Stomach (tissue), 9 donors: ENCODE data around the gene ABCB9. TPM values are rescaled to one million over a fixed set of nuclear protein-coding genes. Genes with fewer than 3 reads are reported as not detected.

Experiments
- DNase-seq, 2 donors: peaks; one replicate each; pipeline versions ENCODE4 v3.0.0 to v3.0.0-alpha.2; 2013 to 2019
- H3K27ac ChIP-seq, 5 donors: fragments of 200-600 bp in 4 of 5; sonication (generic) in 4 of 5; one replicate each; pipeline ENCODE4 v1.5.1; 2013 to 2019; ENCODE audit warnings: mild to moderate bottlenecking in 1 of 5, moderate library complexity in 1 of 5
- H3K27me3 ChIP-seq, 3 donors: fragments of 200-600 bp; sonication (generic); one replicate each; pipeline ENCODE4 v1.5.1; 2017 to 2019; ENCODE audit warnings: mixed run types in 1 of 3
- H3K36me3 ChIP-seq, 4 donors: fragments of 200-600 bp; sonication (generic); 1 replicate in 3 of 4; 2 replicates in 1 of 4; pipeline ENCODE4 v1.5.1; 2016 to 2019
- H3K4me1 ChIP-seq, 4 donors: fragments of 200-600 bp; sonication (generic); one replicate each; pipeline ENCODE4 v1.5.1; 2016 to 2019
- H3K4me3 ChIP-seq, 4 donors: fragments of 200-600 bp; sonication (generic) in 3 of 4; one replicate each; pipeline ENCODE4 v1.5.1; 2016 to 2019; ENCODE audit warnings: mild to moderate bottlenecking in 1 of 4
- H3K9me3 ChIP-seq, 4 donors: fragments of 200-600 bp; sonication (generic); one replicate each; pipeline ENCODE4 v1.5.1; 2016 to 2019
- EP300 ChIP-seq: sonication (generic); formaldehyde crosslinking; IDR thresholded peaks from one replicate; pipeline ENCODE4 v1.6.1; 2017; ENCODE audit warnings: antibody characterized with exemption
- POLR2A ChIP-seq, 4 donors: fragments of 450-650 bp; IDR thresholded peaks; one replicate each; pipeline ENCODE4 v1.6.1; 2016; ENCODE audit warnings: antibody characterized with exemption in 4 of 4, control low read depth in 2 of 4, mild to moderate bottlenecking in 1 of 4, moderate library complexity in 1 of 4
- POLR2AphosphoS5 ChIP-seq, 3 donors: sonication (generic); formaldehyde crosslinking; IDR thresholded peaks; one replicate each; pipeline ENCODE4 v1.6.1; 2016; ENCODE audit warnings: antibody characterized with exemption in 3 of 3
- WGBS, 5 donors: extraction: QIAGEN DNeasy Blood & Tissue Kit in 3 of 5; methylation state at CpG; one replicate each; pipeline versions ENCODE4 v1.1.5 to v1.1.7; 2013 to 2018; 5-methylcytosine and 5-hydroxymethylcytosine counted together
- intact Hi-C: fragments of 100-400 bp; cut with DNase I; formaldehyde crosslinking; loops from one replicate; pipeline ENCODE4 v1.15.1; 2023; ENCODE audit warnings: low total_unique reads
- polyA plus RNA-seq, 3 donors: library from polyadenylated mRNA; stranded (reverse); fragments of 200-250 nt; gene quantifications; one replicate each; pipeline ENCODE4 v1.2.3, GENCODE V29; 2013
- total RNA-seq, 5 donors: library from RNA; depleted of rRNA; stranded (reverse); fragments of >200 nt; gene quantifications; one replicate each; pipeline versions ENCODE4 v1.1.0 to v1.2.3, GENCODE V29; 2014 to 2016
- TF ChIP-seq, protein P1 (sequence below), 7 experiments: fragments of 450-650 bp in 4 of 7; fragments of 200-600 bp in 3 of 7; sonication (generic) in 3 of 7; IDR thresholded peaks; one replicate each; pipeline ENCODE4 v1.5.1; 2016 to 2019; ENCODE audit warnings: antibody characterized with exemption in 7 of 7, control low read depth in 2 of 7, mild to moderate bottlenecking in 1 of 7
- donor health status: healthy with polysubstance abuse.
- donor health status: Bipolar disorder and iron deficiency.
- donor health status: healthy.

ABCB9 gene
- total and polyA plus RNA-seq, 8 donors = 1.2 to 29.5 (median 2.2) TPM; not detected in 1

DNA sequence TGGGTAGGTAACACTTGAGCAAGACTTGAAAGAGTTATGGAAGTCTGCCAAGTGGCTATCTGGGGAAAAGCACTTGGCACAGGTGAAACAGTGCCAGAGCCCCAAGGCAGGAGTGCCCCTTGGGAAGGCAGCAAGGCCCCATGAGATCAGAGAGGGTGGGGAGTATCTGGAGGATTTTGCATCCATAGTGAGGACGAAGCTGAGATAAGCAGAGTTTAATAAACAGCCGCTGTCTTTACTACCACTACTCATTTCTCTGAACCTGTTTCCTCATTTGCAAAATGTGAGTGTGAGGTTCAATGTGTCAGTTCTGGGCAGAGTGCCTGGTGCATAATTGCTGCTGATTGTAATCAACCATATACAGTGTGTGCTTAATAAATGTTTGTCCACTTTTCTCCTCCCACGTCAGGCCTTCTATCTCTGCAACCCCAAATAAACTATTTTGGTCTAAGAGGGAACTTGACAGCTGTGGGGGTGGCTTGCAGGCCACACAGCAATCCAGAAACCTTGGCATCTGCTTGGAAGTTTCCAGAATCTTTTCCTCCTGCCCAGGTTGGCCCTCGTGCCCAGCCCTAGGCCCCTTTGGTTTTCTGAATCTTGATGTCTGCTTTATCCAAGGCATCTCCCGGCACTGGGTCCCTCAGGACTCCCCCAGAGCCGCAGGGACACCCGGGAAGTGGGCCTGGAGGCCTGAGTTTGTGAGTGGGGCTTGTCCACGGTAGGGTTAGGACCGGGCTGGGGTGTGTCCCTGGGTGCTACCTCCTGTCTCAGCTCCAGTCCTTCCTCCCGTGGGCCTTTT, 4.5 kb downstream of the ABCB9 start:
- intact Hi-C loops = no loop called here
- Histone ChIP-seq H3K27me3 (no peaks in the 10 kb centered on the region), H3K4me3 (no peak overlapping the region), H3K9me3 (no peaks in the 10 kb centered on the region), H3K4me1 (peaks cover 27 to 59% (median 52%) of the 10 kb centered on the region in 4 donors), H3K36me3 (peaks cover 5 to 28% (median 13%) of the 10 kb centered on the region in 4 donors), H3K27ac (peak overlapping the region; percentile 57 to 89 (median 74))
- TF ChIP-seq POLR2AphosphoS5 (IDR thresholded peaks at IDR 0.05) = peak in 2 of 3 donors; percentile 29 to 43
- no peak for TF ChIP-seq EP300
- TF ChIP-seq POLR2A (IDR thresholded peaks at IDR 0.05) = no peak
- TF ChIP-seq, protein P1, sequence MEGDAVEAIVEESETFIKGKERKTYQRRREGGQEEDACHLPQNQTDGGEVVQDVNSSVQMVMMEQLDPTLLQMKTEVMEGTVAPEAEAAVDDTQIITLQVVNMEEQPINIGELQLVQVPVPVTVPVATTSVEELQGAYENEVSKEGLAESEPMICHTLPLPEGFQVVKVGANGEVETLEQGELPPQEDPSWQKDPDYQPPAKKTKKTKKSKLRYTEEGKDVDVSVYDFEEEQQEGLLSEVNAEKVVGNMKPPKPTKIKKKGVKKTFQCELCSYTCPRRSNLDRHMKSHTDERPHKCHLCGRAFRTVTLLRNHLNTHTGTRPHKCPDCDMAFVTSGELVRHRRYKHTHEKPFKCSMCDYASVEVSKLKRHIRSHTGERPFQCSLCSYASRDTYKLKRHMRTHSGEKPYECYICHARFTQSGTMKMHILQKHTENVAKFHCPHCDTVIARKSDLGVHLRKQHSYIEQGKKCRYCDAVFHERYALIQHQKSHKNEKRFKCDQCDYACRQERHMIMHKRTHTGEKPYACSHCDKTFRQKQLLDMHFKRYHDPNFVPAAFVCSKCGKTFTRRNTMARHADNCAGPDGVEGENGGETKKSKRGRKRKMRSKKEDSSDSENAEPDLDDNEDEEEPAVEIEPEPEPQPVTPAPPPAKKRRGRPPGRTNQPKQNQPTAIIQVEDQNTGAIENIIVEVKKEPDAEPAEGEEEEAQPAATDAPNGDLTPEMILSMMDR (IDR thresholded peaks at IDR 0.05) = no peak
- DNase-seq = peak in 1 of 2 donors; percentile 85
- WGBS, 5 donors = 39 to 55% (median 48%) methylated on average over 7 to 10 of the region's 10 CpGs

DNA sequence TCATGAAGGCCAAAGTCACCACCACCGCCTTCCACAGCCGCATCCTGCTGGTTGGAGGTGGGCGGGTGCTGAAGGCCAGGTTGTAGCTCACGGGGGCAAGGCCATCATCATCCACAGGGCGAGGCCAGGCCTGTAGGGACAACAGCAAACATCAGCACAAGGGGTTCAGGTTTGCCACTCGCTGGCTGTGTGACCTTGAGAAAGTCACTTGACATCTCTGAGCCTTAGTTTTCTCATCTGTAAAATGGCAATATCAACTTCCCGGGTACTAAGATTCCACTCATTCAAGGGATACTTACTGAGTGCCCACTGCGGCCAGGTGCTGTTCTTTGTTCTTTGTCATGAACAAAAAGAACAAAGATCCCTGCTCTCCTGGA, 6.1 kb downstream of the ABCB9 start:
- Histone ChIP-seq H3K27me3 (no peaks in the 10 kb centered on the region), H3K27ac (no peak overlapping the region), H3K4me3 (no peak overlapping the region), H3K4me1 (peaks cover 18 to 44% (median 37%) of the 10 kb centered on the region in 4 donors), H3K9me3 (no peaks in the 10 kb centered on the region), H3K36me3 (peaks cover 5 to 35% (median 13%) of the 10 kb centered on the region in 4 donors)
- TF ChIP-seq, protein P1 (IDR thresholded peaks at IDR 0.05) = no peak
- TF ChIP-seq POLR2A (IDR thresholded peaks at IDR 0.05) (no peak), EP300 (no peak), POLR2AphosphoS5 (IDR thresholded peaks at IDR 0.05) (no peak)
- WGBS, 5 donors = 92 to 98% (median 95%) methylated on average over 6 to 8 of the region's 8 CpGs
- no peak for DNase-seq
- intact Hi-C loops = no loop called here

DNA sequence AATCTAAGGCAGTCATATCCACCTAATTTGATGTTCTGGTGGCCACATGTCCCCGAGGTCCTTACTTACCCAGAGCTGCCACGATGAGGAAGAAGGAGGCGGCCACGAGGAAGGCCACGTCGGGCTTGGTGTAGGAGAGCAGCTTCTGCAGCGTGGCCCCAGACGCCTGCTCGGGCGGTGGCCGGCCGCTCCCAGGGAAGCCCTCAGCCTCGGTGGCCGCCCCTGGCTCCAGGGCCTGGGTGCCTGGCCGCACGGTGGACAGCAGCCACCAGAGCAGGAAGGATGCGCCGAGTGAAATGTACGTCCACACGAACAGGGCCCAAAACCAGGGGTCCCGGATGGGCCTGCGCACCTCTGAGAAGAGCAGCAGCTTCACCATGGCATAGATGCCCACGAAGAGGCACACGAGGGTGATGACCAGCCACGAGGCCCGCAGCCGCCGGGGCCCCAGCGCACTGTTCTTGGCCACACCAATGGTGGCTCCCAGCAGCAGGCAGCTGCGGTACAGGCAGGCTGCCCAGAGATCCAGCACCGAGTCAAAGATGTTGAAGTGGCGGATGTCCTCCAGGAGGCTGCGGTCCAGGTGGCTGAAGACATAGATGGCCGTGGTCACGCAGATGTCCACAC, 6.6 kb downstream of the ABCB9 start:
- no peak for DNase-seq
- H3K9me3 ChIP-seq = no peaks in the 10 kb centered on the region
- peaks cover 5 to 35% (median 13%) of the 10 kb centered on the region in 4 donors for H3K36me3 ChIP-seq
- H3K27me3 ChIP-seq = no peaks in the 10 kb centered on the region
- no peak overlapping the region for H3K4me3 ChIP-seq
- 89 to 96% (median 94%) methylated on average over 27 to 35 of the region's 35 CpGs for WGBS, 5 donors
- intact Hi-C loops = no loop called here
- peaks cover 15 to 39% (median 32%) of the 10 kb centered on the region in 4 donors for H3K4me1 ChIP-seq
- TF ChIP-seq POLR2AphosphoS5 (IDR thresholded peaks at IDR 0.05) (no peak), EP300 (no peak), POLR2A (IDR thresholded peaks at IDR 0.05) (no peak)
- TF ChIP-seq, protein P1 (IDR thresholded peaks at IDR 0.05) = no peak
- H3K27ac ChIP-seq = no peak overlapping the region

DNA sequence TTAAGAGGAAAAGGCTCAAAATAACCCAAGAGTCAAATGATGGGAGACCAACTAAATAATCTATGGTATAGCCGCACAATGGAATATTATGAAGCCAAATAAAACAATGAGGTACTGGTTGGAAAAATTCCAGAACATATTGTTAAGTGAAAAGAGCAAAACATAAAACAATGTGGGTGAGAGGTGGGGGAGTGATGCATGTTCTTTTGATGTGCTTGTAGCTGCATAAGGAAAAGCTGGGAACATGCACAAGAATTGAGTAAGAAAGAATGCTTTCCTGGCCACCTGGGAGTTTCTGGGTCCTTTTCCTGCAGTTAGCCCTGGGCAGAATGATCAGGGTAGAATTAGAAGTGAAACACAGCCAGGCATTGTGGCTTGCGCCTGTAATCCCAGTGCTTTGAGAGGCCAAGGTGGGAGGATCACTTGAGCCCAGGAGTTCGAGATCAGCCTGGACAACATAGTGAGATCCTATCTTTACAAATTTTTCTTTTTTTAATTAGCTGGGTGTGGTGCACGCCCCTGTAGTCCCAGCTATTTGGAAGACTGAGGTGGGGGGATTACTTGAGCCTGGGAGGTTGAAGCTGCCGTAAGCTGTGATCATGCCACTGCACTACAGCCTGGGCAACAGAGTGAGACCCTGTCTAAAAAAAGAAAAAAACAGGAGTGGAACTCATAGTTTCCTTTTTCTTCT, 7.9 kb downstream of the ABCB9 start:
- Histone ChIP-seq H3K4me3 (no peak overlapping the region), H3K27ac (no peak overlapping the region), H3K36me3 (peaks cover 5 to 35% (median 13%) of the 10 kb centered on the region in 4 donors), H3K9me3 (no peaks in the 10 kb centered on the region), H3K4me1 (peaks cover 6 to 25% (median 19%) of the 10 kb centered on the region in 4 donors), H3K27me3 (no peaks in the 10 kb centered on the region)
- TF ChIP-seq POLR2AphosphoS5 (IDR thresholded peaks at IDR 0.05) = no peak
- no peak for TF ChIP-seq POLR2A (IDR thresholded peaks at IDR 0.05)
- no peak for TF ChIP-seq EP300
- TF ChIP-seq, protein P1 (IDR thresholded peaks at IDR 0.05) = no peak
- no peak for DNase-seq
- WGBS, 5 donors = 75 to 88% (median 78%) methylated on average over 5 of the region's 5 CpGs
- intact Hi-C loops = no loop called here
